Fibroblast of lung (primary cell): ENCODE results near the gene OR52H1. TPM values are rescaled to one million over a fixed set of nuclear protein-coding genes. Genes with fewer than 3 reads are reported as not detected.

Experiments
- DNase-seq, 2 donors: peaks; one replicate each; pipeline versions ENCODE4 v3.0.0 to v3.0.0-alpha.2; 2010; ENCODE audit warnings: low read depth in 2 of 2
- H2AFZ ChIP-seq: 2 replicates; pipeline ENCODE4 v1.5.1; 2012; ENCODE audit warnings: low read length, control low read depth, inconsistent platforms
- H3K27ac ChIP-seq: 2 replicates; pipeline ENCODE4 v1.5.1; 2011; ENCODE audit warnings: low read length, control low read depth; ENCODE audit not compliant: insufficient read depth
- H3K27me3 ChIP-seq: 2 replicates; pipeline ENCODE4 v1.5.1; 2011; ENCODE audit warnings: mild to moderate bottlenecking, low read length; ENCODE audit not compliant: control insufficient read depth, insufficient read depth
- H3K36me3 ChIP-seq: 2 replicates; pipeline ENCODE4 v1.5.1; 2011; ENCODE audit warnings: low read length; ENCODE audit not compliant: control insufficient read depth, insufficient read depth
- H3K4me1 ChIP-seq: 2 replicates; pipeline ENCODE4 v1.5.1; 2011; ENCODE audit warnings: low read length; ENCODE audit not compliant: control insufficient read depth, insufficient read depth; ENCODE audit errors: extremely low read depth
- H3K4me2 ChIP-seq: 2 replicates; pipeline ENCODE4 v1.5.1; 2011; ENCODE audit warnings: low read length, control low read depth; ENCODE audit not compliant: insufficient read depth; ENCODE audit errors: extremely low read depth
- H3K4me3 ChIP-seq, 4 experiments: fragments of 200-600 bp in 1 of 4; sonication (generic) in 1 of 4; replicated peaks in 1 of 4; 2 replicates each; pipeline ENCODE4 v1.5.1; 2011 to 2016; ENCODE audit warnings: low read length in 4 of 4, low read depth in 3 of 4, mild to moderate bottlenecking in 3 of 4, control low read depth in 2 of 4, inconsistent platforms in 1 of 4, mixed read lengths in 1 of 4; ENCODE audit not compliant: insufficient read depth in 1 of 4; ENCODE audit errors: control extremely low read depth in 1 of 4
- H3K79me2 ChIP-seq: 2 replicates; pipeline ENCODE4 v1.5.1; 2012; ENCODE audit warnings: mild to moderate bottlenecking, low read length, inconsistent platforms; ENCODE audit not compliant: control insufficient read depth, insufficient read depth
- H3K9ac ChIP-seq: 2 replicates; pipeline ENCODE4 v1.5.1; 2011; ENCODE audit warnings: mild to moderate bottlenecking, low read length, control low read depth; ENCODE audit not compliant: insufficient read depth
- H3K9me3 ChIP-seq: 2 replicates; pipeline ENCODE4 v1.5.1; 2012; ENCODE audit warnings: low read depth, low read length; ENCODE audit not compliant: control insufficient read depth, insufficient read depth
- H4K20me1 ChIP-seq: 2 replicates; pipeline ENCODE4 v1.5.1; 2011; ENCODE audit warnings: low read length; ENCODE audit not compliant: control insufficient read depth, insufficient read depth; ENCODE audit errors: extremely low read depth
- CTCF ChIP-seq, 2 donors: IDR thresholded peaks in 1 of 2; conservative IDR thresholded peaks in 1 of 2; 1 replicate in 1 of 2; 2 replicates in 1 of 2; pipeline ENCODE4 v1.5.1; 2011 to 2012; ENCODE audit warnings: low read length in 2 of 2, control low read depth in 1 of 2, inconsistent platforms in 1 of 2, low read depth in 1 of 2, mild to moderate bottlenecking in 1 of 2
- EZH2 ChIP-seq: IDR thresholded peaks from 2 replicates; pipeline ENCODE4 v1.5.1; 2012; ENCODE audit warnings: low read length, control low read depth, mild to moderate bottlenecking; ENCODE audit errors: missing control alignments
- polyA plus RNA-seq, 2 donors: library from polyadenylated mRNA; depleted of rRNA in 1 of 2; stranded (reverse) in 1 of 2; unstranded in 1 of 2; fragments of >200 nt; gene quantifications; 2 replicates each; pipeline ENCODE4 v1.2.1, GENCODE V29; 2011 to 2012; ENCODE audit warnings: missing spikeins in 1 of 2
- total RNA-seq: library from RNA; depleted of rRNA; stranded (reverse); fragments of >200 nt; gene quantifications from 2 replicates; pipeline ENCODE4 v1.2.1, GENCODE V29; 2014

The OR52H1 gene
- total and polyA plus RNA-seq, 2 donors (not counting 1 experiment from before 2014, with no cell fraction given) = 0.50 TPM; not detected in 1

GRCh38 chr11:5541427-5541826, 6.9 kb downstream of the OR52H1 start:
- H3K9me3 ChIP-seq = no peaks in the 10 kb centered on the region
- H3K79me2 ChIP-seq = no peaks in the 10 kb centered on the region
- H3K27me3 ChIP-seq = no peaks in the 10 kb centered on the region
- no peak overlapping the region for H3K4me3 ChIP-seq
- no peak overlapping the region for H2AFZ ChIP-seq
- H3K36me3 ChIP-seq = no peaks in the 10 kb centered on the region
- no peak overlapping the region for H3K4me2 ChIP-seq
- no peak for DNase-seq
- TF ChIP-seq CTCF (conservative IDR thresholded peaks at IDR 0.05 in 1 of 2, IDR thresholded peaks at IDR 0.05 in 1 of 2; ENCODE audit: low read depth in 1 of 2, low read length in 2 of 2) (no peak), EZH2 (no peak)
- no peaks in the 10 kb centered on the region for H4K20me1 ChIP-seq
- H3K4me1 ChIP-seq = no peaks in the 10 kb centered on the region
- no peak overlapping the region for H3K9ac ChIP-seq
- H3K27ac ChIP-seq = no peak overlapping the region

- Histone ChIP-seq H3K9ac (no peak overlapping the region), H4K20me1 (no peaks in the 10 kb centered on the region)
- TF ChIP-seq CTCF (conservative IDR thresholded peaks at IDR 0.05 in 1 of 2, IDR thresholded peaks at IDR 0.05 in 1 of 2; ENCODE audit: low read depth in 1 of 2, low read length in 2 of 2) = no peak
- no peak for TF ChIP-seq EZH2
Measured at GRCh38 chr11:5536482-5536881, 11.9 kb downstream of the OR52H1 start.

GRCh38 chr11:5534046-5534445, 14.3 kb downstream of the OR52H1 start:
- Histone ChIP-seq H3K27me3 (no peaks in the 10 kb centered on the region), H3K9me3 (no peaks in the 10 kb centered on the region), H3K27ac (no peak overlapping the region), H4K20me1 (no peaks in the 10 kb centered on the region), H3K36me3 (no peaks in the 10 kb centered on the region), H3K4me3 (no peak overlapping the region), H3K79me2 (no peaks in the 10 kb centered on the region), H3K4me1 (no peaks in the 10 kb centered on the region), H3K9ac (no peak overlapping the region), H2AFZ (no peak overlapping the region), H3K4me2 (no peak overlapping the region)
- no peak for TF ChIP-seq EZH2
- TF ChIP-seq CTCF (conservative IDR thresholded peaks at IDR 0.05 in 1 of 2, IDR thresholded peaks at IDR 0.05 in 1 of 2; ENCODE audit: low read depth in 1 of 2, low read length in 2 of 2) = no peak
- no peak for DNase-seq

More at GRCh38 chr11:5536482-5536881, 11.9 kb downstream of the OR52H1 start:
- Histone ChIP-seq H3K4me2 (no peak overlapping the region), H3K27ac (no peak overlapping the region), H3K4me1 (no peaks in the 10 kb centered on the region), H3K9me3 (no peaks in the 10 kb centered on the region), H3K27me3 (no peaks in the 10 kb centered on the region), H3K79me2 (no peaks in the 10 kb centered on the region), H3K4me3 (no peak overlapping the region), H2AFZ (no peak overlapping the region), H3K36me3 (no peaks in the 10 kb centered on the region)
- DNase-seq = no peak
